ENCODE measurements around the gene UACA.
"Not testable (repeated sequence)": the region's sequence is repeated elsewhere in the genome, so short reads cannot be mapped to it uniquely, and the experiment has no call there.

Gene UACA

DNA sequence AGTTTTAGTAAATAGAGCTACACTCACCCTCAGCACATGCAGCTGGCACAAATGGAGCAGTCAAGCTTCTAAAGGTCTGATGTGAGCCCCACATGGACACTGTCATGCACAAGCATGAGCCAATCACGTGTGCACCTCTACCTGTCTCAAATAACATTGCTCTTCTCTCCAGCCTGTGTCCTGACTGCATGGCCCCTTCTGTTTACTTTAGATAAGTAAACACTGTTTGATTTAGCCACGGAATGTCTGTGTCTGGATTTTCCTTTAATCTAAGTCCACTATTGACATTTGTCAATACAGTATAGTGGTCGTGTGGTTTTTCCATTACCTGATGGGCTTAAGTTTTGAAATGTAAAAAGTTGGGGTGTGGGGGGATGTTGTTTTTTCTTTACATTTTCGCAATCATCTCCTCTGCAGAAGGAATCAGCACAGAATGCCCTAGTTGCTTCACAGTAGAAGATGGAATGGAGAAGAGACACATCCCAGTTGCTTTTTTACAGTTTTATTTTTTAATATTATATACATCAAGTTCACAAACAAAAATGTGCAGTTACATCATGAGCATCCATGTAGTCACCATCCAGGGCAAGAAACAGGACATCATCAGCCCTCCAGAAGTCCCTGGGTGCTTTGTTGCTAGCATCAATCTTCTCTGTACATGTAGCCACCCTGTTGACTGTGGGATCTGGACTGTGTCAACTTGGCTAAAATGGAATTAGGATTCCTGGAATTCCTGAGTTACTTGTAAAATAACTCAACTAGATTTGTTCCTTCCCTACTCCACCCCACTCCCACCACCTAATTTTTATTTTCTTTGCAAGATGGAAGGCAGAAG, 146.1 kb downstream of the UACA start:
- FAIRE-seq: no peak

DNA sequence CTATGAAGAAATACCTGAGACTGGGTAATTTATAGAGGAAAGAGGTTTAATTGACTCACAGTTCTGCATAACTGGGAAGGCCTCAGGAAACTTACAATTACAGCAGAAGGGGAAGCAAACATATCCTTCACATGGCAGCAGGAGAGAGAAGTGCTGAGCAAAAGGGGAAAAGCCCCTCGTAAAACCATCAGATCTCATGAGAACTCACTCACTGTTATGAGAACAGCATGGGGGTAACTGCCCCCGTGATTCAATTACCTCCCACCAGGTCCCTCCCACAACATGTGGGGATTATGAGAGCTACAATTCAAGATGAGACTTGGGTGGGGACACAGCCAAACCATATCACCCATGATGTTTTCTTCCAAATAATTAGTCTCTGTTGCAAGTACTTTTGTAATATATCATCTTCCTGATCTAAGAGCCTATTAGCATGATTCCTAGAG, 147.0 kb downstream of the UACA start:
- FAIRE-seq: not testable (repeated sequence)

GRCh38 chr15:70615435-70616310, 147.7 kb downstream of the UACA start:
- no peak for FAIRE-seq

- no peak for FAIRE-seq
These were observed 149.1 kb downstream of the UACA start for GRCh38 chr15:70614221-70614620.

GRCh38 chr15:70613271-70613670, 150.1 kb downstream of the UACA start:
- no peak for FAIRE-seq

GRCh38 chr15:70611286-70611685, 152.1 kb downstream of the UACA start:
- FAIRE-seq: no peak

DNA sequence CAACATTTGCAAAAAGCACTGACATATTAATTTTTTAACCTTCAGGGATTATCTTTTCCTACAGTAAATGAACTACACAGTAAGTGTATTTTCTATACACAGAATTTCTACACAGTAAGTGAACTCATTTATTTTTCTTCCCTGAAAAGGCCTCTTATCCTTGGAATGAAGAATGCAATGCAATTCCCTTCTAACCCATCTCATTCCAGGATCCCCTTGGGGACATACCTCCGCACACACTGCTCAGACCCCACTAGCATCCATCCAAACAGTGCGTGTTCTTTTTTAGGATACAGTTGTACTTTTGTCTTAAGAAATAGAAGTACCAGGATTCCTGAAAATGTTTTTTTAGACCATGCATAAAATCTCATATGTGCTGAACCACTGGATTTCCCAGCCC, 152.8 kb downstream of the UACA start:
- no peak for FAIRE-seq

DNA sequence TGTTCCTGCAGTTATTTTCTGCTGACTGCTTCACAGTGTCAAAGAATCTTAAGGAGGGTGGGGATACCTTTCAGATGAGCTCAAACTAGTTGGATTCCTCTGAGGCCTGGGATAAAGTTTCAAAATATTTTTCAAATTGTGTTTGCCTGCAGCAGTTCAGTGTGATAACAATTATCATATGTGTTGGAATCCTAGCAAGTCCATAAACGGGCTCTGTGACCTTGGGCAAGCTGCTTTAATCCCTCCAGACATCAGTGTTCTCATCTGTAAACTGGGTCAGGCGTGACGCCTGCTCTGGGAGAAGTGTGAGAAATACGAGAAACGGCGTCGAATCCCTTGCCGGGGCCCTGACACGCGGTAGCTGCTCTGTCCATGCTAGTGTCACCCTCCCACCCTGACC, 153.5 kb downstream of the UACA start:
- peak; percentile 94 for FAIRE-seq

GRCh38 chr15:70608144-70608543, 155.2 kb downstream of the UACA start:
- FAIRE-seq: peak; percentile 92

DNA sequence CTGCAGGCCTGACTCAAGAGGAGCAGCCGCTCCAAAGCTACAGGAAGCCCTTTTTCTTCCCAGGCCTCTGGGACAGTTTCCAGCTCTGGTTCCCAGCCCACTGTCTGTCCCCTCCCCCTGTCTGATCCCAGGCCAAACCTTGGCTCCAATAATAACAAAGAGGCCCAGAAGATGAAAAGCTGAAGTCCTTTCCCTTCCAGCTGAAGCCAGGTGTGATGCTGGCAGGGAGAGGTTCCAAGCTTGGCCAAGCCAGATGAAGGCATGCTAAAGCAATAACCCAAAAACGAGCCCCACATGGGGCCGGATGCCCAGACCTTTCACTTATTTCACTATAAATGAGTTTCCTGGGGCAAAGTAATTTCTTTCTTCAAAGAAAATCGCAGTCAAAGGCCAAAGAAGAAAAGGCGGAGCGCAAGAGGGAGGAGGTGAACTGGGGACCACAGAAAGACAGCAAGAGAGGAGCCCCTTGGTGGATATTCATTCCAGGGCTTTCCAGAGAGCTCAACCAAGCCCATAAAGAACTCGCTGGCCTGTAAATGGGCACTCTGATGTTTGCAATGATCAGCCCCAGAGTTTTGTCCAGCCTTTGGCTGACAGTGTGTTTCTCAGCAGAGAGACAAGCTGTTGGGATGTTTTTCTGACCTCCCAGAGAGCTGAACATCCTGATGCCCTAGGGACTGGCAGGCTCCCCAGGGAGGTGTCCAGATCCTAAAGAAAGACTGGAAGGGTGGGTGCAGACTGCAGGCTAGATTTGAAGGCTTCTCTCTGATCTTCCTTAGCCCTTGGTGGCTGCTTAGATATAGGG, 157.6 kb downstream of the UACA start:
- FAIRE-seq: no peak

GRCh38 chr15:70604666-70605315, 158.6 kb downstream of the UACA start:
- FAIRE-seq: no peak

All from endometrium (tissue), 2 donors.